Measurements from ENCODE around the gene RPL13A. TPM values are rescaled to one million over a fixed set of nuclear protein-coding genes. Genes with fewer than 3 reads are reported as not detected.

Gene RPL13A
- total and polyA plus RNA-seq, 2 of the 13 experiments (the other 11 are each of a cell fraction or from before 2014, with no cell fraction given): 2,601 to 3,407 TPM

- TF ChIP-seq DRAP1 (CRISPR knock-in tag; IDR thresholded peaks at IDR 0.05): peak; percentile 92
- TF ChIP-seq SKI (IDR thresholded peaks at IDR 0.05; ENCODE audit: partially characterized antibody): peak; percentile 22
- TF ChIP-seq CTCF (CRISPR knock-in tag; IDR thresholded peaks at IDR 0.05): peak; percentile 9
- no peak for TF ChIP-seq NFE2L2 (IDR thresholded peaks at IDR 0.05; ENCODE audit: low read length)
- 0 out of 2 replicates have a peak, but pooled peaks have one; percentile 6 for TF ChIP-seq KMT2A (CRISPR knock-in tag; IDR thresholded peaks at IDR 0.05)
- no peak for TF ChIP-seq FOXP1 (IDR thresholded peaks at IDR 0.05)
- no peak for TF ChIP-seq FOXP1 (CRISPR knock-in tag; IDR thresholded peaks at IDR 0.05)
- no peak for TF ChIP-seq TEAD2 (CRISPR knock-in tag; IDR thresholded peaks at IDR 0.05)
- no peak for TF ChIP-seq STAG1 (CRISPR knock-in tag; IDR thresholded peaks at IDR 0.05)
- no peak for TF ChIP-seq ZBTB26 (CRISPR knock-in tag; IDR thresholded peaks at IDR 0.05; ENCODE audit: borderline replicate concordance)
- TF ChIP-seq SMARCE1 (IDR thresholded peaks at IDR 0.05; ENCODE audit: borderline replicate concordance): no peak
- TF ChIP-seq KDM6A (CRISPR knock-in tag; IDR thresholded peaks at IDR 0.05; ENCODE audit: low read depth): no peak
- TF ChIP-seq JARID2 (CRISPR knock-in tag; IDR thresholded peaks at IDR 0.05; ENCODE audit: insufficient replicate concordance): no peak
- no peak for TF ChIP-seq ZNF577 (CRISPR knock-in tag; IDR thresholded peaks at IDR 0.05; ENCODE audit: borderline replicate concordance, low read depth)
- peak; percentile 78 for TF ChIP-seq DR1 (CRISPR knock-in tag; IDR thresholded peaks at IDR 0.05)
- TF ChIP-seq SSRP1 (CRISPR knock-in tag; IDR thresholded peaks at IDR 0.05): 0 out of 2 replicates have a peak, but pooled peaks have one; percentile 16
- TF ChIP-seq ZNF790 (CRISPR knock-in tag; IDR thresholded peaks at IDR 0.05; ENCODE audit: borderline replicate concordance): no peak; the same call in 1 of the 2 replicates
- no peak for TF ChIP-seq GRHL1 (CRISPR knock-in tag; conservative IDR thresholded peaks at IDR 0.05)
- 0 out of 2 replicates have a peak, but pooled peaks have one; percentile 17 for TF ChIP-seq TIGD3 (CRISPR knock-in tag; IDR thresholded peaks at IDR 0.05; ENCODE audit: borderline replicate concordance)
- no peak for TF ChIP-seq GPBP1L1 (CRISPR knock-in tag; IDR thresholded peaks at IDR 0.05)
- TF ChIP-seq ZNF660 (CRISPR knock-in tag; IDR thresholded peaks at IDR 0.05; ENCODE audit: borderline replicate concordance, low read depth): no peak
- no peak for TF ChIP-seq ATM (IDR thresholded peaks at IDR 0.05; ENCODE audit: borderline replicate concordance)
- TF ChIP-seq EED (CRISPR knock-in tag; IDR thresholded peaks at IDR 0.05): no peak
Measured at GRCh38 chr19:49453013-49453756, 34.2 kb upstream of the RPL13A start, which contains the start of gene ALDH16A1 (continued).

Measured in HepG2 (cell line).